ENCODE results near the gene GNG2.

GNG2 gene

GRCh38 chr14:52010173-52010693, 149.8 kb downstream of the GNG2 start:
- no peaks in the 10 kb centered on the region for H3K9me3 ChIP-seq (ENCODE audit: control insufficient read depth, insufficient read depth, low read depth, low read length)
- no peak overlapping the region for H3K4me3 ChIP-seq (ENCODE audit: low read depth, low read length)
- H3K4me1 ChIP-seq (ENCODE audit: control insufficient read depth, insufficient read depth, low read length) = no peaks in the 10 kb centered on the region
- ChIA-PET POLR2A (no interaction called here), CTCF (interaction anchor here (0.7 kb wide), 1 partner anchor 665 kb away, joined by 4 read pairs; no protein-coding TSS in a partner anchor)
- peaks cover 48 to 70% of the 10 kb centered on the region in 2 experiments for H3K36me3 ChIP-seq (ENCODE audit: control insufficient read depth in 2 of 2, insufficient read depth in 1 of 2, low read length in 2 of 2)
- H3K27ac ChIP-seq (ENCODE audit: extremely low read depth, low read depth, low read length) = no peak overlapping the region
- no peak for TF ChIP-seq ZNF37A (tag by site-specific recombination; IDR thresholded peaks at IDR 0.05)
- TF ChIP-seq ZNF692 (tag by site-specific recombination; IDR thresholded peaks at IDR 0.05) = no peak
- no peak for TF ChIP-seq ZNF549 (tag by site-specific recombination; IDR thresholded peaks at IDR 0.05)
- TF ChIP-seq ZNF214 (tag by site-specific recombination; IDR thresholded peaks at IDR 0.05; ENCODE audit: borderline replicate concordance) = no peak
- TF ChIP-seq ZNF791 (tag by site-specific recombination; IDR thresholded peaks at IDR 0.05) = no peak
- no peak for TF ChIP-seq ZNF76 (tag by site-specific recombination; IDR thresholded peaks at IDR 0.05; ENCODE audit: borderline replicate concordance, low read depth)
- TF ChIP-seq ZBTB11 (tag by site-specific recombination; conservative IDR thresholded peaks at IDR 0.05; ENCODE audit: low read depth) = no peak
- no peak for TF ChIP-seq ZNF266 (tag by site-specific recombination; IDR thresholded peaks at IDR 0.05; ENCODE audit: low read depth)
- no peak for TF ChIP-seq ZNF221 (tag by site-specific recombination; IDR thresholded peaks at IDR 0.05; ENCODE audit: borderline replicate concordance)
- no peak for TF ChIP-seq HOXA7 (CRISPR knock-in tag; IDR thresholded peaks at IDR 0.05; ENCODE audit: borderline replicate concordance)
- TF ChIP-seq ZSCAN23 (tag by site-specific recombination; IDR thresholded peaks at IDR 0.05) = no peak
- no peak for TF ChIP-seq ZNF837 (tag by site-specific recombination; IDR thresholded peaks at IDR 0.05)
- no peak for TF ChIP-seq ZNF558 (tag by site-specific recombination; IDR thresholded peaks at IDR 0.05)

- ChIA-PET CTCF (no interaction called here), POLR2A (no interaction called here)
- Histone ChIP-seq H3K4me3 (ENCODE audit: low read depth, low read length) (no peak overlapping the region), H3K4me1 (ENCODE audit: control insufficient read depth, insufficient read depth, low read length) (no peaks in the 10 kb centered on the region), H3K36me3 (ENCODE audit: control insufficient read depth in 2 of 2, insufficient read depth in 1 of 2, low read length in 2 of 2) (peaks cover 37 to 57% of the 10 kb centered on the region in 2 experiments), H3K27ac (ENCODE audit: extremely low read depth, low read depth, low read length) (no peak overlapping the region), H3K9me3 (ENCODE audit: control insufficient read depth, insufficient read depth, low read depth, low read length) (no peaks in the 10 kb centered on the region)
- TF ChIP-seq SP2 (tag by site-specific recombination; IDR thresholded peaks at IDR 0.05) (no peak), MYNN (tag by site-specific recombination; IDR thresholded peaks at IDR 0.05; ENCODE audit: borderline replicate concordance) (no peak), ZNF214 (tag by site-specific recombination; IDR thresholded peaks at IDR 0.05; ENCODE audit: borderline replicate concordance) (no peak), ZNF433 (tag by site-specific recombination; IDR thresholded peaks at IDR 0.05; ENCODE audit: low read depth) (no peak)
These were observed 151.1 kb downstream of the GNG2 start for GRCh38 chr14:52011523-52011922.

GRCh38 chr14:52012635-52013034, 152.2 kb downstream of the GNG2 start:
- Histone ChIP-seq H3K4me3 (ENCODE audit: low read depth, low read length) (no peak overlapping the region), H3K36me3 (ENCODE audit: control insufficient read depth in 2 of 2, insufficient read depth in 1 of 2, low read length in 2 of 2) (peaks cover 27 to 46% of the 10 kb centered on the region in 2 experiments), H3K27ac (ENCODE audit: extremely low read depth, low read depth, low read length) (no peak overlapping the region), H3K4me1 (ENCODE audit: control insufficient read depth, insufficient read depth, low read length) (no peaks in the 10 kb centered on the region), H3K9me3 (ENCODE audit: control insufficient read depth, insufficient read depth, low read depth, low read length) (no peaks in the 10 kb centered on the region)
- no peak for TF ChIP-seq ZNF221 (tag by site-specific recombination; IDR thresholded peaks at IDR 0.05; ENCODE audit: borderline replicate concordance)
- no peak for TF ChIP-seq ZNF239 (tag by site-specific recombination; IDR thresholded peaks at IDR 0.05)
- peak; percentile 70 for TF ChIP-seq GLIS1 (tag by site-specific recombination; IDR thresholded peaks at IDR 0.05)
- ChIA-PET POLR2A (no interaction called here), CTCF (interaction anchor here (0.7 kb wide), 1 partner anchor 192 kb away, joined by 3 read pairs; no protein-coding TSS in a partner anchor)
